PFSK-1 (cell line): Measurements from ENCODE around the gene GCNT3.

Experiments used
- REST ChIP-seq, 2 experiments: IDR thresholded peaks; 2 replicates each; pipeline versions ENCODE4 v1.6.1 to v1.8.0; 2011 to 2012; ENCODE audit warnings: low read depth in 2 of 2, low read length in 2 of 2, control low read depth in 1 of 2, inconsistent platforms in 1 of 2, mild to moderate bottlenecking in 1 of 2, moderate library complexity in 1 of 2; ENCODE audit not compliant: insufficient read depth in 1 of 2
- SIN3A ChIP-seq: IDR thresholded peaks from 2 replicates; pipeline ENCODE4 v1.6.1; 2012; ENCODE audit warnings: mild to moderate bottlenecking, low read length, moderate library complexity, borderline replicate concordance; ENCODE audit not compliant: insufficient read depth
- TAF1 ChIP-seq: IDR thresholded peaks from 2 replicates; pipeline ENCODE4 v1.6.1; 2012; ENCODE audit warnings: low read length, control low read depth, borderline replicate concordance; ENCODE audit not compliant: insufficient read depth

GRCh38 chr15:59622289-59622688, 10.7 kb downstream of the GCNT3 start:
- no peak for TF ChIP-seq REST (IDR thresholded peaks at IDR 0.05; ENCODE audit: insufficient read depth in 1 of 2, low read depth in 2 of 2, low read length in 2 of 2)
- TF ChIP-seq TAF1, result no peak
- TF ChIP-seq SIN3A, result no peak
